Hypothalamus (tissue), 51 donors: ENCODE measurements around the gene CCDC40.
A peak's percentile ranks its signal among the peaks of the same experiment; 100 is the strongest.

ENCODE experiments used
- DNase-seq, 51 donors: peaks; one replicate each; lab custom pipeline; 2025; lab: John Stamatoyannopoulos, UW

CCDC40 gene

GRCh38 chr17:80124351-80124981, 88.0 kb downstream of the CCDC40 start:
- no peak for DNase-seq

GRCh38 chr17:80125656-80126448, 89.4 kb downstream of the CCDC40 start:
- DNase-seq: no peak

- no peak for DNase-seq
Measured at GRCh38 chr17:80126449-80126715, 89.9 kb downstream of the CCDC40 start.

GRCh38 chr17:80129006-80129565, 92.6 kb downstream of the CCDC40 start:
- no peak for DNase-seq

- no peak for DNase-seq
Measured at GRCh38 chr17:80130992-80131391, 94.5 kb downstream of the CCDC40 start.

- no peak for DNase-seq
Measured at GRCh38 chr17:80132906-80133625, 96.6 kb downstream of the CCDC40 start.

- no peak for DNase-seq
Measured at GRCh38 chr17:80133626-80133970, 97.2 kb downstream of the CCDC40 start.

- no peak for DNase-seq
Measured at GRCh38 chr17:80137131-80137530, 100.7 kb downstream of the CCDC40 start.

GRCh38 chr17:80138856-80139426, 102.5 kb downstream of the CCDC40 start:
- no peak for DNase-seq

- no peak for DNase-seq
Measured at GRCh38 chr17:80141463-80142165, 105.2 kb downstream of the CCDC40 start.

- DNase-seq: no peak
Measured at GRCh38 chr17:80142929-80143328, 106.5 kb downstream of the CCDC40 start.

- no peak for DNase-seq
Measured at GRCh38 chr17:80145076-80146075, 108.9 kb downstream of the CCDC40 start.

GRCh38 chr17:80146121-80147034, 109.9 kb downstream of the CCDC40 start:
- DNase-seq: peak in 13 of 51 donors; percentile 26 to 59 (median 41)

- peak; percentile 57 to 99 (median 94) for DNase-seq
Measured at GRCh38 chr17:80147035-80147822, 110.8 kb downstream of the CCDC40 start, which contains the start of gene EIF4A3. TSS of gene EIF4A3 (minus strand) at chr17:80147128. CDS start at chr17:80146961, 167 bp downstream.
